Measurements from ENCODE around the gene CYBA. TPM values are rescaled to one million over a fixed set of nuclear protein-coding genes. Genes with fewer than 3 reads are reported as not detected.

CYBA gene
- total RNA-seq, 1 donor from 2014 or later = 116 TPM

GRCh38 chr16:88657371-88657770, 6.5 kb upstream of the CYBA start:
- TF ChIP-seq, protein P1, sequence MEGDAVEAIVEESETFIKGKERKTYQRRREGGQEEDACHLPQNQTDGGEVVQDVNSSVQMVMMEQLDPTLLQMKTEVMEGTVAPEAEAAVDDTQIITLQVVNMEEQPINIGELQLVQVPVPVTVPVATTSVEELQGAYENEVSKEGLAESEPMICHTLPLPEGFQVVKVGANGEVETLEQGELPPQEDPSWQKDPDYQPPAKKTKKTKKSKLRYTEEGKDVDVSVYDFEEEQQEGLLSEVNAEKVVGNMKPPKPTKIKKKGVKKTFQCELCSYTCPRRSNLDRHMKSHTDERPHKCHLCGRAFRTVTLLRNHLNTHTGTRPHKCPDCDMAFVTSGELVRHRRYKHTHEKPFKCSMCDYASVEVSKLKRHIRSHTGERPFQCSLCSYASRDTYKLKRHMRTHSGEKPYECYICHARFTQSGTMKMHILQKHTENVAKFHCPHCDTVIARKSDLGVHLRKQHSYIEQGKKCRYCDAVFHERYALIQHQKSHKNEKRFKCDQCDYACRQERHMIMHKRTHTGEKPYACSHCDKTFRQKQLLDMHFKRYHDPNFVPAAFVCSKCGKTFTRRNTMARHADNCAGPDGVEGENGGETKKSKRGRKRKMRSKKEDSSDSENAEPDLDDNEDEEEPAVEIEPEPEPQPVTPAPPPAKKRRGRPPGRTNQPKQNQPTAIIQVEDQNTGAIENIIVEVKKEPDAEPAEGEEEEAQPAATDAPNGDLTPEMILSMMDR (IDR thresholded peaks at IDR 0.05; ENCODE audit: unreplicated experiment) = no peak
- no peaks in the 10 kb centered on the region for H3K27me3 Mint-ChIP-seq (ENCODE audit: low read depth)
- DNase-seq (ENCODE audit: low spot score in 2 of 2, unreplicated experiment in 2 of 2) = no peak
- no peak overlapping the region for H3K4me3 Mint-ChIP-seq
- H3K27ac Mint-ChIP-seq = no peak overlapping the region
- peaks cover 7% of the 10 kb centered on the region for H3K36me3 Mint-ChIP-seq
- no peaks in the 10 kb centered on the region for H3K9me3 Mint-ChIP-seq
- H3K4me1 Mint-ChIP-seq = peaks cover 10% of the 10 kb centered on the region

DNA sequence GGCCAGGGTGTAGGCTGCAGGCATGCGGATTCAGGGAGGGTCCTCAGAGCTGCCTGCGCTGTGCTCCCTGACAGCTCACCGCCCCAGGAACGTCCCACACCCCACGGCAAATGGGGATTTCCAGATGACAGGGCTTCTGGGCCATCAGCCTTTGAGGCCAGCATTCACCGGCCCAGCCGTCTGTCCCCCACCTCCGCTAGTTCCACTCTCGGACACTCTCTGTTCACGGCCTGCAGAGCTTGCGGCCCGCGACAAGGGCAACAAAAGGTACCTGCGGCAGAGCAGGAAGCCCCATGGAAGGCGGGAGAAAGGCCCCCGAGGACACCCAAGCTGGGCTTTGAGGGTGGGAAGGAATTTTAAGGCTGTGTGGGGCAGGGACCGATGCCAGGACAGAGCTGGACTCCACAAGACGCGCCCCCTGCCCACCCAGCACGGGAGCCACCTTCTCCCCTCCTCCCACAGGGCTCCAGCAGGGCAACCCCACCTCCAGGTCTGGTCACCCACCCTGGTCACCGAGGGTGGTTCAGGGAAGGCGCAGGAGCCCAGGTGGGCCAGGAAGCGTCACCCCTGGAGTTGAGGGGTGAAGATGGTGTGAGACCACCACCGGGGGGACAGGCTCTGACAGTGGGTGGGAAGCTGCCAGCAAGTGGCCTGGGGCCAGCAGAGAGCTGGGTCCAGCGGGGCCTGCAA, 5.6 kb upstream of the CYBA start:
- DNase-seq (ENCODE audit: low spot score in 2 of 2, unreplicated experiment in 2 of 2) = no peak
- no peak overlapping the region for H3K4me3 Mint-ChIP-seq
- H3K9me3 Mint-ChIP-seq = no peaks in the 10 kb centered on the region
- H3K27ac Mint-ChIP-seq = no peak overlapping the region
- H3K36me3 Mint-ChIP-seq = peaks cover 7% of the 10 kb centered on the region
- TF ChIP-seq, protein P1 (IDR thresholded peaks at IDR 0.05; ENCODE audit: unreplicated experiment) = no peak
- no peaks in the 10 kb centered on the region for H3K27me3 Mint-ChIP-seq (ENCODE audit: low read depth)
- H3K4me1 Mint-ChIP-seq = peaks cover 4% of the 10 kb centered on the region

- no peak overlapping the region for H3K27ac Mint-ChIP-seq
- no peaks in the 10 kb centered on the region for H3K9me3 Mint-ChIP-seq
- H3K36me3 Mint-ChIP-seq = peaks cover 7% of the 10 kb centered on the region
- DNase-seq (ENCODE audit: low spot score in 2 of 2, unreplicated experiment in 2 of 2) = no peak
- TF ChIP-seq, protein P1 (IDR thresholded peaks at IDR 0.05; ENCODE audit: unreplicated experiment) = no peak
- H3K4me1 Mint-ChIP-seq = peaks cover 2% of the 10 kb centered on the region
- no peak overlapping the region for H3K4me3 Mint-ChIP-seq
- H3K27me3 Mint-ChIP-seq (ENCODE audit: low read depth) = no peaks in the 10 kb centered on the region
Observed at GRCh38 chr16:88655733-88656281, 5.0 kb upstream of the CYBA start.

GRCh38 chr16:88655053-88655732, 4.3 kb upstream of the CYBA start:
- no peak overlapping the region for H3K4me3 Mint-ChIP-seq
- H3K9me3 Mint-ChIP-seq = no peaks in the 10 kb centered on the region
- H3K36me3 Mint-ChIP-seq = peaks cover 7% of the 10 kb centered on the region
- no peaks in the 10 kb centered on the region for H3K27me3 Mint-ChIP-seq (ENCODE audit: low read depth)
- no peak overlapping the region for H3K27ac Mint-ChIP-seq
- TF ChIP-seq, protein P1 (IDR thresholded peaks at IDR 0.05; ENCODE audit: unreplicated experiment) = no peak
- H3K4me1 Mint-ChIP-seq = peaks cover 3% of the 10 kb centered on the region
- no peak for DNase-seq (ENCODE audit: low spot score in 2 of 2, unreplicated experiment in 2 of 2)

- Mint-ChIP-seq H3K4me3 (no peak overlapping the region), H3K4me1 (peaks cover 6% of the 10 kb centered on the region), H3K27ac (no peak overlapping the region), H3K27me3 (ENCODE audit: low read depth) (no peaks in the 10 kb centered on the region), H3K9me3 (no peaks in the 10 kb centered on the region), H3K36me3 (peaks cover 7% of the 10 kb centered on the region)
- no peak for DNase-seq (ENCODE audit: low spot score in 2 of 2, unreplicated experiment in 2 of 2)
- TF ChIP-seq, protein P1 (IDR thresholded peaks at IDR 0.05; ENCODE audit: unreplicated experiment) = no peak
Observed at GRCh38 chr16:88654363-88655052, 3.7 kb upstream of the CYBA start.
